Colonic mucosa (tissue), 4 donors: ENCODE measurements around the gene FERMT3. TPM values are rescaled to one million over a fixed set of nuclear protein-coding genes. Genes with fewer than 3 reads are reported as not detected.
A peak's percentile ranks its signal among the peaks of the same experiment; 100 is the strongest.

ENCODE experiments used
- DNase-seq: peaks from one replicate; pipeline ENCODE4 v3.0.0-alpha.2; 2020
- H3K27ac ChIP-seq: fragments of 200-600 bp; one replicate; pipeline ENCODE4 v1.8.0; 2021
- H3K27me3 ChIP-seq: fragments of 200-600 bp; one replicate; pipeline ENCODE4 v1.8.0; 2021
- H3K36me3 ChIP-seq: fragments of 200-600 bp; one replicate; pipeline ENCODE4 v1.8.0; 2021
- H3K4me1 ChIP-seq: fragments of 200-600 bp; one replicate; pipeline ENCODE4 v1.8.0; 2021; ENCODE audit warnings: mild to moderate bottlenecking
- H3K4me3 ChIP-seq: fragments of 200-600 bp; one replicate; pipeline ENCODE4 v1.8.0; 2021
- H3K9ac ChIP-seq, 2 donors: one replicate each; pipeline ENCODE4 v1.7.0; 2013; ENCODE audit warnings: control low read depth in 2 of 2, low read depth in 2 of 2, low read length in 2 of 2
- H3K9me3 ChIP-seq: fragments of 200-600 bp; one replicate; pipeline ENCODE4 v1.8.0; 2021
- intact Hi-C: fragments of 100-400 bp; cut with DNase I; formaldehyde crosslinking; loops from one replicate; pipeline ENCODE4 v1.14.1; 2022
- total RNA-seq, 2 donors: library from RNA; stranded (reverse); fragmentation: NEBNext Ultra II Directional in 1 of 2; extraction: Animal tissue kit (Norgen Biotek cat#: 25700) in 1 of 2; gene quantifications; one replicate each; pipeline ENCODE4 v1.2.1, GENCODE V29; 2021
- TF ChIP-seq, protein P1 (sequence below): fragments of 200-600 bp; IDR thresholded peaks from one replicate; pipeline ENCODE4 v1.8.0; 2022; ENCODE audit warnings: antibody characterized with exemption, mild to moderate bottlenecking
- donor health status: healthy.
- donor health status: DM: no; HTN: no; CAD: no.
- donor health status: DM: no; HTN: no; CAD: no.

Gene FERMT3
- total RNA-seq, 2 donors from 2014 or later, result 10.9 to 16.6 TPM

- Histone ChIP-seq H3K36me3 (no peaks in the 10 kb centered on the region), H3K9ac (peak overlapping the region; percentile 89), H3K27me3 (no peaks in the 10 kb centered on the region), H3K4me3 (peak overlapping the region; percentile 70), H3K4me1 (peaks cover 20% of the 10 kb centered on the region), H3K9me3 (no peaks in the 10 kb centered on the region), H3K27ac (peak overlapping the region; percentile 85)
- no peak for DNase-seq
- intact Hi-C loops, result no loop called here
- TF ChIP-seq, protein P1, sequence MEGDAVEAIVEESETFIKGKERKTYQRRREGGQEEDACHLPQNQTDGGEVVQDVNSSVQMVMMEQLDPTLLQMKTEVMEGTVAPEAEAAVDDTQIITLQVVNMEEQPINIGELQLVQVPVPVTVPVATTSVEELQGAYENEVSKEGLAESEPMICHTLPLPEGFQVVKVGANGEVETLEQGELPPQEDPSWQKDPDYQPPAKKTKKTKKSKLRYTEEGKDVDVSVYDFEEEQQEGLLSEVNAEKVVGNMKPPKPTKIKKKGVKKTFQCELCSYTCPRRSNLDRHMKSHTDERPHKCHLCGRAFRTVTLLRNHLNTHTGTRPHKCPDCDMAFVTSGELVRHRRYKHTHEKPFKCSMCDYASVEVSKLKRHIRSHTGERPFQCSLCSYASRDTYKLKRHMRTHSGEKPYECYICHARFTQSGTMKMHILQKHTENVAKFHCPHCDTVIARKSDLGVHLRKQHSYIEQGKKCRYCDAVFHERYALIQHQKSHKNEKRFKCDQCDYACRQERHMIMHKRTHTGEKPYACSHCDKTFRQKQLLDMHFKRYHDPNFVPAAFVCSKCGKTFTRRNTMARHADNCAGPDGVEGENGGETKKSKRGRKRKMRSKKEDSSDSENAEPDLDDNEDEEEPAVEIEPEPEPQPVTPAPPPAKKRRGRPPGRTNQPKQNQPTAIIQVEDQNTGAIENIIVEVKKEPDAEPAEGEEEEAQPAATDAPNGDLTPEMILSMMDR, result no peak
These were observed 24.5 kb downstream of the FERMT3 start for GRCh38 chr11:64230985-64231365.

DNA sequence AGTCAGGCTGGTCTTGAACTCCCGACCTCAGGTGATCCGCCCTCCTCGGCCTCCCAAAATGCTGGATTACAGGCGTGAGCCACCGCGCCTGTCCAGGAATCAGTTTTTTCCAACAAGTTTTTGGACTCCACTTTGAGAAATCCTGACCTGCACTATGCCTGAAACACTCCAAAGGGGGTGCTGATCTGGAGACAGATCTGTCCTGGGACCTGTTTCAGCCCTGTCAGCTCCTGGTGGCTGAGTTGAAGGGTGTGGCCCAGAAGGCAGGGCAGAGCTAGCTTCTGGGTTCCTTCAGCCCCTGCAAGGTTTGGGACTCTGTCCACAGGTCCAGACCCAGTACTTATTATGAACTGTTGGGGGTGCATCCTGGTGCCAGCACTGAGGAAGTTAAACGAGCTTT, 25.0 kb downstream of the FERMT3 start:
- intact Hi-C loops, result no loop called here
- DNase-seq, result peak; percentile 29
- TF ChIP-seq, protein P1, result no peak
- no peaks in the 10 kb centered on the region for H3K36me3 ChIP-seq
- H3K9me3 ChIP-seq, result no peaks in the 10 kb centered on the region
- no peak overlapping the region for H3K27ac ChIP-seq
- peak overlapping the region in 1 of 2 donors; percentile 21 for H3K9ac ChIP-seq
- H3K4me1 ChIP-seq, result peaks cover 20% of the 10 kb centered on the region
- no peaks in the 10 kb centered on the region for H3K27me3 ChIP-seq
- H3K4me3 ChIP-seq, result no peak overlapping the region

DNA sequence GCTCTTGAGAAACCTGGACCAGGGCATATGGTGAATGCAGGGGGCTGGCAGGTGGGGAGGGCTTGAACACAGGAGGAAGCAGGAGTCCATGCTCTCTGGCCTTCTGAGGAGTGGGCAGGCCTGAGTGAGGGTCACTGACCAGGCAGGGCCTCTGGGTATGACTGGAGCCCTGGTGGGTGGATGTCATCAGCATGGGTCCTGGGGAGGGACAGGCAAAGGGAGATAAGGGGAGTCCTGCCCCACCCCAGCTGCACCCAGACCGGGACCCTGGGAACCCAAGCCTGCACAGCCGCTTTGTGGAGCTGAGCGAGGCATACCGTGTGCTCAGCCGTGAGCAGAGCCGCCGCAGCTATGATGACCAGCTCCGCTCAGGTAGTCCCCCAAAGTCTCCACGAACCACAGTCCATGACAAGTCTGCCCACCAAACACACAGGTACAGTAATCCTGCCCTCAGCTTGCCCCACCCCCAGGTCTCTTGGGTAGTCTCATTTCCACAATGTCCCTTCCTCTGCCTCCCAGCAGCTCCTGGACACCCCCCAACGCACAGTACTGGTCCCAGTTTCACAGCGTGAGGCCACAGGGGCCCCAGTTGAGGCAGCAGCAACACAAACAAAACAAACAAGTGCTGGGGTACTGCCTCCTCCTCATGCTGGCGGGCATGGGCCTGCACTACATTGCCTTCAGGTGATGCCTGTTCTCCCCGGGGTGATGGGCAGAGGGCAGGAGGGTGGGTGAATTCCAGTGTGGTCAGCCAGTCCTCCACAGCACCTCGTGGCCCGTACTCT, 25.9 kb downstream of the FERMT3 start:
- intact Hi-C loops, result no loop called here
- peak overlapping the region in 1 of 2 donors; percentile 34 for H3K9ac ChIP-seq
- H3K36me3 ChIP-seq, result no peaks in the 10 kb centered on the region
- DNase-seq, result peak; percentile 30
- no peaks in the 10 kb centered on the region for H3K9me3 ChIP-seq
- no peak overlapping the region for H3K27ac ChIP-seq
- H3K27me3 ChIP-seq, result no peaks in the 10 kb centered on the region
- H3K4me1 ChIP-seq, result peaks cover 18% of the 10 kb centered on the region
- TF ChIP-seq, protein P1, result no peak
- no peak overlapping the region for H3K4me3 ChIP-seq

- no peaks in the 10 kb centered on the region for H3K27me3 ChIP-seq
- H3K4me3 ChIP-seq, result no peak overlapping the region
- DNase-seq, result no peak
- H3K36me3 ChIP-seq, result no peaks in the 10 kb centered on the region
- no peak overlapping the region for H3K9ac ChIP-seq
- no peak overlapping the region for H3K27ac ChIP-seq
- TF ChIP-seq, protein P1, result no peak
- H3K4me1 ChIP-seq, result peaks cover 17% of the 10 kb centered on the region
- intact Hi-C loops, result no loop called here
- no peaks in the 10 kb centered on the region for H3K9me3 ChIP-seq
These were observed 26.4 kb downstream of the FERMT3 start for GRCh38 chr11:64232967-64233315.

DNA sequence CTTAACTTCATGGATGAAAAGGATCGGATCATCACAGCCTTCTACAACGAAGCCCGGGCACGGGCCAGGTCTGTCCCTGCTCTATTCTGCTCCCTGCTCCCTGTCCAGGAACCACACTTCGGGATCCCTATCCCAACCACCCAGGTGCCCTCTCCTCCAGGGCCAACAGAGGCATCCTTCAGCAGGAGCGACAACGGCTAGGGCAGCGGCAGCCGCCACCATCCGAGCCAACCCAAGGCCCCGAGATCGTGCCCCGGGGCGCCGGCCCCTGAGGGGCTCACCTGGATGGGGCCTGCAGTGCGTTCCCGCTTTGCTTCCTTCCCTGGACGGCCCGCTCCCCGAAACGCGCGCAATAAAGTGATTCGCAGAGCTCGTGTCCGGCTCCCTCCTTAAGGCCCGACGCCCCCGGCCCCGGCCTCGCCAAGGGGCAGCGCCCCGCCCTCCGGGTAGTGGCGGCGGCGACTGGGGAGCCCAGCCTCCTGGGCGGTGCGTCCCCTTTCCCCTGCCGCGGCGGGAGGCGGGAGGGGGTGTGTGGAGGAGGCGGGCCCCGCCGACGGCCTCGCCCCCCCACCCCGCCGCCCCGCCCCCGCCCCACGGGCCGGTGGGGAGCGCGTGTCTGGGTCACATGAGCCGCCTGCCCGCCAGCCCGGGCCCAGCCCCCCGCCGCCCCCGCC, 27.5 kb downstream of the FERMT3 start, which contains the start of gene VEGFB:
Gene VEGFB, plus strand, starts transcription at position 672 of the 674 bp plus-strand sequence. CDS start 250 bp downstream, outside the sequence.
- H3K9ac ChIP-seq, result peak within 1 kb of the TSS; percentile 74 to 79
- no peaks in the 10 kb centered on the region for H3K27me3 ChIP-seq
- peak; percentile 79 for DNase-seq
- H3K9me3 ChIP-seq, result no peaks in the 10 kb centered on the region
- H3K4me1 ChIP-seq, result peaks cover 20% of the 10 kb centered on the region
- TF ChIP-seq, protein P1, result no peak
- H3K27ac ChIP-seq, result peak within 1 kb of the TSS; percentile 62
- H3K4me3 ChIP-seq, result peak within 1 kb of the TSS; percentile 68
- H3K36me3 ChIP-seq, result no peaks in the 10 kb centered on the region
- intact Hi-C loops, result no loop called here
